Coronary artery (tissue), 2 donors: ENCODE measurements around the gene ZFHX3.

ENCODE experiments used
- DNase-seq: peaks from one replicate; pipeline ENCODE4 v3.0.0-alpha.2; 2017; ENCODE audit warnings: low spot score
- H3K27ac ChIP-seq, 2 donors: fragments of 200-600 bp; sonication (generic); one replicate each; pipeline ENCODE4 v1.5.1; 2016 to 2019
- H3K4me3 ChIP-seq: fragments of 200-600 bp; sonication (generic); 2 replicates; pipeline ENCODE4 v1.5.1; 2016; ENCODE audit warnings: mild to moderate bottlenecking, moderate library complexity
- CTCF ChIP-seq: fragments of 200-600 bp; sonication (generic); IDR thresholded peaks from one replicate; pipeline ENCODE4 v1.5.1; 2019; ENCODE audit warnings: antibody characterized with exemption

ZFHX3 gene

GRCh38 chr16:72988569-72988968 is 59.4 kb downstream of the ZFHX3 start:
- no peak for DNase-seq
- Histone ChIP-seq H3K4me3 (no peak overlapping the region), H3K27ac (peak overlapping the region; percentile 88 to 96)
- no peak for TF ChIP-seq CTCF

GRCh38 chr16:72987480-72987901 is 60.4 kb downstream of the ZFHX3 start:
- no peak for DNase-seq
- Histone ChIP-seq H3K4me3 (no peak overlapping the region), H3K27ac (peak overlapping the region; percentile 88 to 96)
- no peak for TF ChIP-seq CTCF

- Histone ChIP-seq H3K4me3 (peak overlapping the region; percentile 59), H3K27ac (peak overlapping the region; percentile 88 to 96)
- DNase-seq, result peak; percentile 90
- no peak for TF ChIP-seq CTCF
Observed at GRCh38 chr16:72985995-72986394, 61.9 kb downstream of the ZFHX3 start.

- H3K27ac ChIP-seq, result peak overlapping the region; percentile 88 to 96
- peak; percentile 91 for DNase-seq
Observed at GRCh38 chr16:72985148-72985941, 62.6 kb downstream of the ZFHX3 start.

GRCh38 chr16:72983728-72984350 is 64.1 kb downstream of the ZFHX3 start:
- peak overlapping the region; percentile 7 to 62 for H3K27ac ChIP-seq
- no peak for TF ChIP-seq CTCF
- H3K4me3 ChIP-seq, result no peak overlapping the region
- no peak for DNase-seq

More at GRCh38 chr16:72985148-72985941, 62.6 kb downstream of the ZFHX3 start:
- TF ChIP-seq CTCF, result no peak
- H3K4me3 ChIP-seq, result peak overlapping the region; percentile 59

GRCh38 chr16:72983241-72983640 is 64.7 kb downstream of the ZFHX3 start:
- no peak overlapping the region for H3K4me3 ChIP-seq
- H3K27ac ChIP-seq, result no peak overlapping the region
- no peak for DNase-seq
- no peak for TF ChIP-seq CTCF

- no peak overlapping the region for H3K4me3 ChIP-seq
- no peak for DNase-seq
- no peak overlapping the region for H3K27ac ChIP-seq
- no peak for TF ChIP-seq CTCF
Observed at GRCh38 chr16:72979974-72980373, 68.0 kb downstream of the ZFHX3 start.
